ENCODE measurements around the gene LRRC4C. TPM values are rescaled to one million over a fixed set of nuclear protein-coding genes. Genes with fewer than 3 reads are reported as not detected.

The LRRC4C gene
- polyA plus RNA-seq, 1 of the 3 experiments (the other 2 are of a cell fraction), result 0.16 TPM

DNA sequence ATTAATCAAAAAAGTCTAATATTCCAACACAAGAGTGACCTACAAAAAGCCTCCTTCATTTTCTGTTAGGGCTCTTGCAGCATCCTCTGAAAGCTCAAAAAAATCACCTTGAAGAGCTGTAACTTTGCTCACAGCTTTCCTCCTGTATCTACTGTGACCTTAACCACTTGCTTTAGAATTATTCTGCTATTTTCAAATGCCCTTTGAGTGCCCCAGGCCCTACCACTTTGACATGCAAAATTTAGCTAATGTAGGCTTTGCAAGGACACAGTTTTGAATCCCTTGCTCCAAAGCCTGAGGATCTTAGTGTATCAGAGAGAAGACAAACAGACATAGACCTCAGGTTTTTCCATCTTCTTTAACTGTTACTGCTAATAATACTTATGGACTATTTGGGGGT, 253.1 kb downstream of the LRRC4C start:
- DNase-seq, result no peak
- Histone ChIP-seq H3K4me3 (ENCODE audit: low read depth in 2 of 2, low read length in 1 of 2) (no peak overlapping the region), H3K4me1 (ENCODE audit: control insufficient read depth in 1 of 2, insufficient read depth in 2 of 2, low read depth in 1 of 2, low read length in 1 of 2) (no peaks in the 10 kb centered on the region), H3K27ac (ENCODE audit: low read depth in 2 of 2, low read length in 1 of 2) (no peak overlapping the region), H4K20me1 (ENCODE audit: insufficient read depth) (no peaks in the 10 kb centered on the region), H3K9me2 (no peaks in the 10 kb centered on the region), H3K27me3 (ENCODE audit: insufficient read depth) (no peaks in the 10 kb centered on the region), H3K36me3 (replicated peaks in 1 of 2; ENCODE audit: control insufficient read depth in 1 of 2, insufficient read depth in 2 of 2, low read length in 1 of 2) (no peaks in the 10 kb centered on the region), H3K79me2 (ENCODE audit: insufficient read depth) (no peaks in the 10 kb centered on the region), H3K4me2 (no peak overlapping the region), H2AFZ (ENCODE audit: low read depth) (no peak overlapping the region), H3F3A (replicated peaks; ENCODE audit: insufficient read depth) (no peaks in the 10 kb centered on the region), H3K9ac (no peak overlapping the region), H3K9me3 (no peaks in the 10 kb centered on the region)
- TF ChIP-seq MEF2A (IDR thresholded peaks at IDR 0.05; ENCODE audit: borderline replicate concordance, low read depth) (no peak), EZH2phosphoT487 (IDR thresholded peaks at IDR 0.05; ENCODE audit: borderline replicate concordance, low read depth) (no peak), YY1 (IDR thresholded peaks at IDR 0.05; ENCODE audit: low read depth) (no peak), MXI1 (IDR thresholded peaks at IDR 0.05; ENCODE audit: low read depth, low read length) (no peak)
- TF ChIP-seq, protein P1, sequence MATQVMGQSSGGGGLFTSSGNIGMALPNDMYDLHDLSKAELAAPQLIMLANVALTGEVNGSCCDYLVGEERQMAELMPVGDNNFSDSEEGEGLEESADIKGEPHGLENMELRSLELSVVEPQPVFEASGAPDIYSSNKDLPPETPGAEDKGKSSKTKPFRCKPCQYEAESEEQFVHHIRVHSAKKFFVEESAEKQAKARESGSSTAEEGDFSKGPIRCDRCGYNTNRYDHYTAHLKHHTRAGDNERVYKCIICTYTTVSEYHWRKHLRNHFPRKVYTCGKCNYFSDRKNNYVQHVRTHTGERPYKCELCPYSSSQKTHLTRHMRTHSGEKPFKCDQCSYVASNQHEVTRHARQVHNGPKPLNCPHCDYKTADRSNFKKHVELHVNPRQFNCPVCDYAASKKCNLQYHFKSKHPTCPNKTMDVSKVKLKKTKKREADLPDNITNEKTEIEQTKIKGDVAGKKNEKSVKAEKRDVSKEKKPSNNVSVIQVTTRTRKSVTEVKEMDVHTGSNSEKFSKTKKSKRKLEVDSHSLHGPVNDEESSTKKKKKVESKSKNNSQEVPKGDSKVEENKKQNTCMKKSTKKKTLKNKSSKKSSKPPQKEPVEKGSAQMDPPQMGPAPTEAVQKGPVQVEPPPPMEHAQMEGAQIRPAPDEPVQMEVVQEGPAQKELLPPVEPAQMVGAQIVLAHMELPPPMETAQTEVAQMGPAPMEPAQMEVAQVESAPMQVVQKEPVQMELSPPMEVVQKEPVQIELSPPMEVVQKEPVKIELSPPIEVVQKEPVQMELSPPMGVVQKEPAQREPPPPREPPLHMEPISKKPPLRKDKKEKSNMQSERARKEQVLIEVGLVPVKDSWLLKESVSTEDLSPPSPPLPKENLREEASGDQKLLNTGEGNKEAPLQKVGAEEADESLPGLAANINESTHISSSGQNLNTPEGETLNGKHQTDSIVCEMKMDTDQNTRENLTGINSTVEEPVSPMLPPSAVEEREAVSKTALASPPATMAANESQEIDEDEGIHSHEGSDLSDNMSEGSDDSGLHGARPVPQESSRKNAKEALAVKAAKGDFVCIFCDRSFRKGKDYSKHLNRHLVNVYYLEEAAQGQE (IDR thresholded peaks at IDR 0.05; ENCODE audit: low read depth, low read length), result no peak
- TF ChIP-seq, protein P2, sequence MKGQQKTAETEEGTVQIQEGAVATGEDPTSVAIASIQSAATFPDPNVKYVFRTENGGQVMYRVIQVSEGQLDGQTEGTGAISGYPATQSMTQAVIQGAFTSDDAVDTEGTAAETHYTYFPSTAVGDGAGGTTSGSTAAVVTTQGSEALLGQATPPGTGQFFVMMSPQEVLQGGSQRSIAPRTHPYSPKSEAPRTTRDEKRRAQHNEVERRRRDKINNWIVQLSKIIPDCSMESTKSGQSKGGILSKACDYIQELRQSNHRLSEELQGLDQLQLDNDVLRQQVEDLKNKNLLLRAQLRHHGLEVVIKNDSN (IDR thresholded peaks at IDR 0.05; ENCODE audit: borderline replicate concordance, low read depth), result no peak
- ChIA-PET CTCF (no interaction called here), POLR2A (no interaction called here)

DNA sequence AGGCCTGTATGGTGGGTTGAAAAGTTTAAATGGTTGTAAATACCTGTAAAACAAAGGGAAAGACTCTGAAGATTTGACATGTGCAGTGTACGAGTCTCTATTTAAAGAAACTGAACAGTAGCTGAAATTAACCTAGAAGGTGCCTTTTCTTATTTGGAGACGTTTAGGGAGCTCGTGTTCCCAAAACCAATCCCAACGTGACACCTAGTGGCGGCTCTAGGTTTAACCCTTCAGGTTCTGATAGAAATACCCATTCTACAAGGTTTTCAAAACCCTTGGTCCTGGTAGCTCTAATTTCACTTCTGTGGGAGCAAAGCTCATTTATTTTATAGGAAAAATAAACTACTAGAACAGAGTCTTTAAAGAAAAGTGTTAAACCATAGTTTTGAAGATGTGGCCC, 258.3 kb downstream of the LRRC4C start:
- no peaks in the 10 kb centered on the region for H3K9me2 ChIP-seq
- TF ChIP-seq RAD21 (IDR thresholded peaks at IDR 0.05; ENCODE audit: low read length), result peak; percentile 64
- TF ChIP-seq, protein P3, sequence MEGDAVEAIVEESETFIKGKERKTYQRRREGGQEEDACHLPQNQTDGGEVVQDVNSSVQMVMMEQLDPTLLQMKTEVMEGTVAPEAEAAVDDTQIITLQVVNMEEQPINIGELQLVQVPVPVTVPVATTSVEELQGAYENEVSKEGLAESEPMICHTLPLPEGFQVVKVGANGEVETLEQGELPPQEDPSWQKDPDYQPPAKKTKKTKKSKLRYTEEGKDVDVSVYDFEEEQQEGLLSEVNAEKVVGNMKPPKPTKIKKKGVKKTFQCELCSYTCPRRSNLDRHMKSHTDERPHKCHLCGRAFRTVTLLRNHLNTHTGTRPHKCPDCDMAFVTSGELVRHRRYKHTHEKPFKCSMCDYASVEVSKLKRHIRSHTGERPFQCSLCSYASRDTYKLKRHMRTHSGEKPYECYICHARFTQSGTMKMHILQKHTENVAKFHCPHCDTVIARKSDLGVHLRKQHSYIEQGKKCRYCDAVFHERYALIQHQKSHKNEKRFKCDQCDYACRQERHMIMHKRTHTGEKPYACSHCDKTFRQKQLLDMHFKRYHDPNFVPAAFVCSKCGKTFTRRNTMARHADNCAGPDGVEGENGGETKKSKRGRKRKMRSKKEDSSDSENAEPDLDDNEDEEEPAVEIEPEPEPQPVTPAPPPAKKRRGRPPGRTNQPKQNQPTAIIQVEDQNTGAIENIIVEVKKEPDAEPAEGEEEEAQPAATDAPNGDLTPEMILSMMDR (IDR thresholded peaks at IDR 0.05), result peak; percentile 62
- no peak for TF ChIP-seq FOXJ3 (CRISPR knock-in tag; IDR thresholded peaks at IDR 0.05)
- peak overlapping the region in 1 of 2 experiments; percentile 36; a peak in 1 of 4 replicates for H3K4me3 ChIP-seq (ENCODE audit: low read depth in 2 of 2, low read length in 1 of 2)
- H2AFZ ChIP-seq (ENCODE audit: low read depth), result no peak overlapping the region
- no peak overlapping the region for H3K4me2 ChIP-seq
- ChIA-PET CTCF (interaction anchor here (0.7 to 1.9 kb wide), 6 partner anchors 8 to 907 kb away, joined by 3 to 7 read pairs (median 4); no protein-coding TSS in a partner anchor), POLR2A (no interaction called here)
- no peaks in the 10 kb centered on the region for H3K79me2 ChIP-seq (ENCODE audit: insufficient read depth)
- H3K4me1 ChIP-seq (ENCODE audit: control insufficient read depth in 1 of 2, insufficient read depth in 2 of 2, low read depth in 1 of 2, low read length in 1 of 2), result no peaks in the 10 kb centered on the region
- H3F3A ChIP-seq (replicated peaks; ENCODE audit: insufficient read depth), result no peaks in the 10 kb centered on the region
- H3K27me3 ChIP-seq (ENCODE audit: insufficient read depth), result no peaks in the 10 kb centered on the region
- H4K20me1 ChIP-seq (ENCODE audit: insufficient read depth), result no peaks in the 10 kb centered on the region
- H3K9me3 ChIP-seq, result no peaks in the 10 kb centered on the region
- H3K27ac ChIP-seq (ENCODE audit: low read depth in 2 of 2, low read length in 1 of 2), result no peak overlapping the region
- WGBS (ENCODE audit: low lambda C conversion rate), result 0% methylated on average over 5 of the region's 5 CpGs
- DNase-seq, result peak; percentile 16
- no peak overlapping the region for H3K9ac ChIP-seq
- H3K36me3 ChIP-seq (replicated peaks in 1 of 2; ENCODE audit: control insufficient read depth in 1 of 2, insufficient read depth in 2 of 2, low read length in 1 of 2), result no peaks in the 10 kb centered on the region

Measured in SK-N-SH (cell line).